ENCODE results near the gene SIRPA.

The SIRPA gene

DNA sequence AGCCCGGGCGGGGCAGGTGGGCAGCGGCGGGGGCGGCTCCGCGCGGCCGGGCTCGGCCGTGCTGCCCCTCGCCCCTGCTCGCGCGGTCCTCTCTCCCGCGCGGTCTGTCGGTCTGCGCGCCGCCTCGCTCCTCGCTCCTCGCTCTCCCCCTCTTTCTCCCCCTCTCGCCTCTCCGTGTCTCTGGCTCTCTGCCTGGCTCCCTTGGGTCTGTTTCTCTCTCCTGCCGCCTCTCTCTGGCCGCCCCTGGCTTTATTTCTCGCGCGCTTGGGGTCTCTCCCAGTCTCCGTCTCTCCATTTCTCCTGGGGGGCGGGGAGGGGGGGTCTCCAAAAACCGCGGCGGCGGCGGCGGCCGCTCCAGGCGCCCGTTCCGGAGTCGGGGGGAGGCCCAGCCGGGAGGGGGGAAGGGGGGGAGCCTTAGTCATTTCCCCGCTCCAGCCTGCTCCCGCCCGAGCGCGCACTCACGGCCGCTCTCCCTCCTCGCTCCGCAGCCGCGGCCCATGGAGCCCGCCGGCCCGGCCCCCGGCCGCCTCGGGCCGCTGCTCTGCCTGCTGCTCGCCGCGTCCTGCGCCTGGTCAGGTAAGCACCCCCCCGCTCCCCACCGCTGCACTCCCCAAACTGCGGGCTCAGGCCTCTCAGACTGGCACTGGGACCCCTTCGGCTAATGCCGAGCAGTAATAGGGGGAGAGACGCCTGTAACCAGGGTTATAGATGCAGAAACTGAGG is at the start of gene SIRPA:
Gene SIRPA, plus strand, starts transcription at position 457 of the 723 bp plus-strand sequence. Its CDS starts 41 bp downstream, at position 498.
- no peak for DNase-seq

DNA sequence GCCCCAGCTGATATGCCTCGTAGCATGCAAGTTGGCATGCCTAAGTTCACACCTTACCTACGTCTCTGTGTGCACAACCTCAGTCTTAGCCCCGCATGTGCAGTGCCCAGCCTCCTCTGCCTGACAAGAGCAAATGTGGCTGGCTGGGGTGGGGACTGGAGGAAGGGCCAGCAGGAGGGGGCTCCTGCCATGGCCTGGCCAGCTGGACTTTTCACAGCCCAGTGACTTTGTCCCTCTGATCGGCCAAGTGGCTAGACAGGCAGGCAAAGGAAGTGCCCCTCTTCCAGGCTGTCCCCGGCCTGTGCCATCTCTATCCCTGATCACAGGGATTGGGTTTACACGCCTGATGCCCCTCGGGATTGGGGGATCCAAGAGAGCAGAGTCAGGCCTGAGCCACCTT is 49.5 kb upstream of the SIRPA start:
- no peak for DNase-seq

DNA sequence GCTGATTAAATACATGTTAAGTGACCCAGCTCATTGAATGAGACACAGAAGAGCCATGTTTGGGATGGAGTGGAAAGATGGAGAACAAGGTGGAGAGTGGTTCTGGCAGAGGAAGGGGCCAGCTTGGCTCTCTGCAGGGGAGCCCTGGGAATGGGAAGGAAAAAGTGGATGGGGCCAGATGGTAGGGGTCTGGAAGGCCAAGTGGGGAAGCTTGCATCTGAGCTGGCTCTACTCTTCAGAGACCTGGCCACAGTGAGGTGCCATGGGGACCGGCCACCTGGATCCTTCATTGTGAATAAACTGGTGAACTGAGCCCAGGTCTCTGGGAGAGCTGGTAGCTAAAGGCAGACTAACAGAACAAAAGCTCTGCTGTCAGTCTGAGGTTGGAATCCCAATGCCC is 48.9 kb upstream of the SIRPA start:
- no peak for DNase-seq

DNA sequence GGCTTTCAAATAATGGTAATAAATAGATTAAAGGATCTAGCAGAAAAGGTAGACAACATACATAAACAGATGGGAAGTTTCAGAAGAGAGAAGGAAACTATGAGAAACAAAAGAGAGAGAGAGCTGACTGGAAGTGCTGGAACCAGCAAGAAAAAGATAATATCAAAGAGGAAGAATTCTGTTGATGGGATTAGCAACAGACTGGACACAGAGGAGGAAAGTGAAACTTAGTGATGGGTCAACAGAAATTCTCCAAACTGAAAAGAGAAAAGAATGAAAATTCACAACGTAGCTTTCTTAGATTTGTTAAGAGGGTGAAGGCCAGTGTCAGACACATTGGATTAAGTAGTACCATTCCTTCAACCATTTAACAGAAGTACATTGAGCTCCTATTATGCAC is 48.3 kb upstream of the SIRPA start:
- no peak for DNase-seq

DNA sequence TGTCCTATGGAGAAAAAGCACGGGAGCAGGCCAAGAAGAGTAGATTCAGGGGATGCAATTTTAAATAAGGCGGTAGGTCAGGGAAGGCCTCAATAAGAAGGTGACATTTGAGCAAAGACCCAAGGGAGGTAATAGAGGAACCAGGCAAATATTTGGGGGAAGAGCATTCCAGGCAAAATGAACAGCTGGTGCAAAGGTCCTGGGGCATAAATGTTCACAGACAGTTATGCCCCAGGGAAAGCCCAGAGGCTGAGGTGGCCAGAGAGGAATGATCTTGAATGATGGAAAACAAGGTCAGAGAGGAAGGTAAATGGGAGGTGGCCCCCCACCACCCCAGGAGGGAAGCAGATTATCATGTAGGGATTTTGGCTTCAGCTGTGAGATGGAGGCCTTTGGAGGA is 47.4 kb upstream of the SIRPA start:
- DNase-seq, result no peak

DNA sequence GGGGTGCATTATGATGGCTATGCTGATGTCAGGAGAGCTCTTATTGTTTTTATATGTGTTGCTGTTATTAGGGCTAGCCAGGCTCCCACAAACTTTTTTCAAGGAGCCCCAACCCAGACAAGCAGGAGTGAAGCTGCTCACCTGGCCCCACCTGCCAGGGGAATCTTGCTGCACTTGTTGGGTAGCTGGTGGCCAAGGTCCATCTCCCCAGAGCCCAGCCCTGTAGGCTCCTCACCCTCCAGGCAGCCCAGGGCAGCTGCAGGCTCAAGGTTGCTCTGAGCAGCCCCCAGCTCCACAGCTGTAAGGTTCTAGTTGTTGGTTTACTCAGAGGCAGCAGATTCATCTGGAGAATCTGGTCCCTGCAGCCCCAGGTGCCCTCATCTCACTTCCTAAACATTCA is 46.8 kb upstream of the SIRPA start:
- no peak for DNase-seq

DNA sequence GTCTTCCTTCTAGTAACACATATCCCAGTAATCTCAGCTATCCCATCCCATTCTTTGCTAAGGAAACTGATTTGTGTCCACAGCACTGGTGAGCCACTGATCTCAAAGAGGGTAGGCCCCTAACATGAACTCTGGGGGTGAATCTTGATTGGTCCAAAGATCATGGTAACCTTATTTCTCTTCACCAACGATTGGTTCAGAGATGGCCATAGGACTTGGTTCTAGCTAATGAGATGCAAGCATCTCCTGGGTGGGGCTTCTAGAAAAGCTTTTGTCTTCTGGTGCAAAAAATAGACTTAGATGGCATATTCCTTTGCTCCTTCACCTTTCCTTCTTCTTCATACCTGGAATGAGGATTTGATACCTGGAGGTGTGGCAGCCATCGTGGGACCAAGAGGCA is 43.8 kb upstream of the SIRPA start:
- no peak for DNase-seq

DNA sequence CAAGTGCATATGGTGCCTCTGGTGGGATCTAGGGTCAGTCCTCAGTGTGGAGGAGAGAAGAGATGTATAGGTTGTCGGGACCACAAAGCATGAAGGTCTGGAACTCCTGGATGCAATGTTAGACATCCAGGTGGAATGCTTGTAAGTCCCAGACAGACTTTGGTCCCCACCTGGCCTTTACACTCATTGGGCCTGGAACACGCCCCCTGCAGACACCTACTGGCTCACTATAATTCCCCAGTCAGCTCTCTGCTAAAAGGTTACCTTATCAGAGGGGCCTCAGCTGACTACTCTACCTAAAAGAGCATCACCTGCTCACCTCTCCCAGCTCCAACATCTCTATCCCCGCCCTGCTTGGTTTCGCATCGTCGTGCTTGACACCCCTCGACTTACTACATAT is 41.7 kb upstream of the SIRPA start:
- no peak for DNase-seq

DNA sequence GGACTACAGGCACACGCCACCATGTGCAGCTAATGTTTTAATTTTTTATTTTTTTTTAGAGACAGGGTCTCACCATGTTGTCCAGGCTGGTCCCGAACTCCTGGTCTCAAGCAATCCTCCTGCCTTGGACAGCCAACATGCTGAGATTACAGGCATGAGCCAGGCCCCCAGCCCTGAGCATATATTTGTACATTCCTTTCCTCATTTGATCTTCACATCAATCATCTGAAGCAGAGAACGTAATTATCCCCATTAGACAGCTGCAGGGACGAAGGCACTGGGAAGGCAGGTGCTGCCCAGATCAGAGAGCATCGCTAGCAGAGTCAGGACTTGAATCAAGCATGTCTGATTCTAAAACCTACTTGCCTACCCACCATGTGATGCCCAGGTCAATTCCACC is 41.0 kb upstream of the SIRPA start:
- DNase-seq, result no peak

DNA sequence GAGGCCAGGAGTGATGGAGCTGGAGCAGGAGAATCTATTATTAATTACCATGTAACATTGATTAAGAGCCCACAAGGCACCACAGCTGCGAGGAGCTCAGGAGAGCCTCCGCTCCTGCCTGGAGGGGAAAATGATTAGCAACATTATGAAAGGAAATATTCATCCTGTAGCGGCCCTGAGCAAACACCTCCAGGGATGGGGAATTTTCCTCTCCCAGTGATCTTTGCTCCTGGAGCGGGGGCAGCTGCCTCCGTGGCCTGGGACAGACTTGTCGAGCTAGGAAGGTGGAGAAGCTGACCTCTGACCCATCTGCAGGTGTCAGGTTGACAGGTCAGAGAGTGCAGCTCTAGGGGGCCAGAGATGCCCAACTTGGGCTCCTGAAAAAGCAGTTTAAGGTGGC is 40.1 kb upstream of the SIRPA start:
- no peak for DNase-seq

DNA sequence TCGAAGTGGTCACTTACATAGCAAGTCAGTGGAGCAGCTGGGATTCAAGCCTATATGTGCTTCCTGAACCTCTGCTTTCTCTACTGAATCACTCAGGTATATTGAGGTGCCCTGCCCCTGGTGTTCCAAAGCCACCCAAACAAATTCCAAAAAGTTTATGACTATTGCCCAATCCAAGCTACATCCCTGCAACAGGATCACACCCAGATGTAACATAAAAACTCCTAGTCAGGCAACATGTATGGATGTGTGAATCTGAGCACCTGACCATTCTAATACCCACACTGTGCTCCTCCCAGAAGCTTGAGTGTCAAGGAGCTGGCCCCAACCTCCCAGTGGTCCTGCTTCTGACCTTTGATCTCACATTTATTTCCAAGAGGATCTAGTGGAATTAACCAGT is 39.5 kb upstream of the SIRPA start:
- no peak for DNase-seq

DNA sequence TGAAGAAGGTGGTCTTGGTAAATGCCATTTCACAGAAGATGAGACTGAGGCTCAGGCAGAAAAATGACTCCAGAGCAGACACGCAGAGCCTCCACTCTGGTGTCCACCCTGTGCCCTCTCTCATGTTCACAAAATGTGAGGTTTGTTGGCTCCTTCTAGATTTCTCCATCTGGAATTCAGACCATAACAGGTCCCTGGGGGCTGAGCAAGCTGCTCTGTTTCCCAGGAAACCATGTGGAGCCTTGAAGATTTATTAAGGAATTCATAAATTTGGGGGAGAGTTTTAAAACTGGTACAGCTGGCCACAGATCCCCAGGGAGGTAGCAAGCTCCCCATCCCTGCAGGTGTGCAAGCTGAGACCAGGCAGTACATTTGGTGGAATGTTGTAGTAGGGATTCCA is 38.8 kb upstream of the SIRPA start:
- no peak for DNase-seq

DNA sequence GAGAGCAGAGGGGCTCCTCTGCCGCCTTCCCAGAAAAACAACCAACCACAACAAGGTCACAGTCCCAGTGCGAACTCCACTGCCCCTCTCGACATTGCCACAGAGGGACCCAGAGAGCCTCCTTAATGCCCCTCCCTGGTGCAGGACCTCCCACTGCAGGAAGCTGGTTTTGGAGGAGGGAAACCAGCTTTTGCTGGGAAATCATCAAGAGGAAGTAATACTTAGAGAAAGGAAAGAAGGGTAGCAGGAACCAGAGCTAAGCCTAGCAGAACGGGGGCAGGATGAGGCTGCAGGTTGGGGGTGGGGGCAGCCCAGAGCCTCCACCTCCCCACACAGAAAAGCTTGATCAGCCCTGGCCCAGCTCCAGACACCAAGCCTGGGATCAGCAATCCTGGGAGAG is 37.7 kb upstream of the SIRPA start:
- no peak for DNase-seq

DNA sequence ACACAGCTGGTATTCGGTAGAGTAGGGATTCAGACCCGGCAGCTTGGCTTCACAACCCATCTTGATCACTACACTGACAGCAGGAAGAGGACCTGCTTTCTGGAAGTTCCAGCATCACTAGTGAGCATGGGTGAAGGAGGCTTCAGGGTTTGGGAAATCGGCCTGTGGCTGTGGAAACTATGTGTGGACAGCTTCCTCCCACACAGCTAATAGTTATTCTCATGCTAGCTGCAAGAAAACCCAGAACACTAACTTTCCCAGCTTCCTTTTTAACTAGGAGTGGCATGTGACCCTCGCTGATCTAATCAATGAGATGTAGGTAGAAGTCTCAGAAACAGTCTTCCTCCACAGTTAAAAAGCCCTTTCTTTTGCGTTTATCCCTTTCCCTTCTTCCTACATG is 36.3 kb upstream of the SIRPA start:
- DNase-seq, result no peak

DNA sequence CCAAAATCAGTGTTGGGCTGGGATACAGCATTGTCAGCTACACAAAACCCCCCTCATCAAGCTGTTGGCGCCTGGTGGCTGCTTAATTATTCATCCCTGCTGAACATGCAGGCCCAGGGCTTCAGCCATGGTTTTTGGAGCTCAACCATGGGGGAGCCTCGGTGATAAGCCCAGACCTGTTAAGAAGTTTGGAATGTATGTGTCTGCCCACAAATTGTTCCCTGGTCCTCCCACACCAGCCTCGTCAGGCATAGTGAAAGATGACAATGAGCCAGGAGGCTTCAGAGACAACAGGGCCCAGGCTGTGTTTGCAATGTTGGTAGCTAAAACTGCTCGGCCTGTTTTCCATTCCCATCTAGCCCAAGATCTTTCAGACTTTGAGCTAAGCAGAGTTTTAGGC is 34.8 kb upstream of the SIRPA start:
- no peak for DNase-seq

DNA sequence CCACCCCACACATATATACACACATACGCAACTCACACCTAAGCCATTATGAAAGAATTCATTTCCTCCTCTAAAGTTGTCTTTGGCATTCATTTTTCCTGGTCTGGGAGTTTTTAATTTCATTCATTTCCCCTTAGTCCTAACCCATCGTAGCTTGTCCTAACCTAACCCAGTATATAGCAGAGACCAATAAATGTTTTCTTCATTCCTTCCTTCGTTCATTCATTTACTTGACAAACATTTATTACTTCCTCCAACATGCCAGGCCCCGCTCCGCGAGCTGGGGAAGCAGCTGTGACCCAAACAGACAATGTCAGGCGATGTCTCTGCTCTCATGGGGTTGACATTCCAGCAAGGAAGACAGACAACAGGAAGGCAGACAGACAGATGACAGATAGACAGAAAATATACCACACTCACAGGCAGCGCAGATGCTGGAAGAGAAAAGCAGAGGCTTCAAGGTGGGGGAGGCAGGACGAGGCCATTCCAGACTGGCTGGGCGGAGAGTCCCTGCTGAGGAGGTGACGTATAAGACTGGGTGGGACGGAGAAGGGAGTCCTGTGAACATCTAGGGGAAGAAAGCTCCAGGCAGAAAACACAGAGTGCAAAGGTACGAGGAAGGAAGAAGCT is 33.7 kb upstream of the SIRPA start:
- no peak for DNase-seq

DNA sequence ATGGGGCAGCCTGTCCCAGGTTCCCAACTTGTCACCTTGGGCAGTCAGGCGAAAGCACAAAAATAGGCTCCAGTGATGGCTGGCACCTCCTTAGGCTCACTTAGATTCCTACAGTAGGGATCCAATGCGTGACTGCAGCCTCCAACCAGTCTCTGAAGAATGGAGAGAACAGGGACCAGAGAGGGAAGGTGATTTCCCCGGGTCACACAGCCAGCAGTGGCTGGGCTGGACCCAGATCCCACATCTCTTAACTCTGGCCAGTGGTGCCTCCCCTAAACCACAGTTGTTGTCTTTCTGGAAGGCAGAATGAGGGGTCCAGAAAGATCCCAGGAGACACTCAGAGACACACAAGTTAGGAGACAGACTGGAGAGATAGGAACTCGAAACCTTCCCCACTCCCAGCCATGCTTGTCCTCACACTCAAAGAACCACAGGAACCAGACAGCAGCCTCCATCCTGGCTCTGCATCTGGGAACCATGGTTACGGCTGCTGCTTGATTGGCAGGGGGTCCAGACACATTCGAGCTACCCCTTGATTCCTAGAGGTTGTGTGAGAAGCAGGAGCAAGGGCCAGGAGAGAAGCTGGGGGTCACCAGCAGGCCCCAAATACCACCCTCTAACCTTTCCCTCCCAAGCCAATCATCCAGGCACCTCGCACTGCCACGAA is 33.1 kb upstream of the SIRPA start:
- no peak for DNase-seq

DNA sequence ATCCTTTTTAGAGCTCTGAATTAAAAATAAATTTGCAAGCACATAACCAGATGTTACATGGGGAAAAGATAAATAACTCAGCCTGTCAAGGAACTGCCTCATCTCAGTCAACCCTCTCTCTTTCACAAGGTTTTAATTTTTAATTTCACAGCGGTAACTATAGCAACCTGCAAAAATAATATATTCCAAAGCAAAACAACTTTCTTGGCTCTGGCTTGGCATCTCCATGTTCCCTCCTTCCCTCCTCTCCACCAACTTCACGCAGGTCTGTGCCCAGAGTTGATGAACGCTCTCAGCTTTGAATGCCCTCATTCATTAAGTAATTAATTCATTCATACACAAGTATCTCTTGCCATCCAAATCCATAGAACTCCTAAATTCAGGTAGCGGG is 32.5 kb upstream of the SIRPA start:
- DNase-seq, result no peak

DNA sequence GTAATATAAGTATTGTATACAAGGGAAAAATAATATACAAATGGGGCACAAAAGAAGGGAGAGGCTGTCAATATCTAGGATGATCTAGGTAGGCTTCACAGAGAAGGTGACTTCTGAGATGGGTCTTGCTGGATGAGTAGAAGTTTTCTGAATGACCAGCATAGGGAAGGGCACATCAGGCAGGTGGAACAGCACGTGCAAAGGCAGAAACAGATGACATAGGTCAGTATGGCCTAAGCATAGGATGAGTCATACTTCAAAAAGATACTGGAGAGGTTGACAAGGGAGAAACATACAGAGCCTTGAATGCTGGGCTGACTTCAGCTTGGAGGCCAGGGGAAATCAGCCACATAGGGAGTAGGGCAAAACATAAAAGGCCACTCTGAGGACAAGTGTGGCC is 31.9 kb upstream of the SIRPA start:
- no peak for DNase-seq

DNA sequence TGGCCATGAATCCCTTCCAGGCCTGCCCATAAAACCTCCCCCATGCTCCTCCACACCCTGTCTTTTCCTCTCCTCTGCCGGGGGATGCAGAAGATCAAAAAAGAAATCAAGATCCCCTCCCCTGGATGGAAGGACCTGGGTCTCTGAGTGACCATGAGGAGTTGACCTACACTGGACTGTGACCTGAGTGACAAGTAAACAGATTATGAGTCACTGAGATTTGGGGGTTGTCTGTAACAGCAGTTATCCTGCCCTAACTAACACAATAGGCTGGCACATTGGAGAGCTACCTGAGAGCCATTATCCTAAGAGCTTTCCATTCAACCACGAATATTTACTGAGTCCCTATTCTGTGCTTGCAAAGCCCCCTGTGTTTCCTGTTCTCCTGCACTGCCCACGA is 28.4 kb upstream of the SIRPA start:
- DNase-seq, result no peak

DNA sequence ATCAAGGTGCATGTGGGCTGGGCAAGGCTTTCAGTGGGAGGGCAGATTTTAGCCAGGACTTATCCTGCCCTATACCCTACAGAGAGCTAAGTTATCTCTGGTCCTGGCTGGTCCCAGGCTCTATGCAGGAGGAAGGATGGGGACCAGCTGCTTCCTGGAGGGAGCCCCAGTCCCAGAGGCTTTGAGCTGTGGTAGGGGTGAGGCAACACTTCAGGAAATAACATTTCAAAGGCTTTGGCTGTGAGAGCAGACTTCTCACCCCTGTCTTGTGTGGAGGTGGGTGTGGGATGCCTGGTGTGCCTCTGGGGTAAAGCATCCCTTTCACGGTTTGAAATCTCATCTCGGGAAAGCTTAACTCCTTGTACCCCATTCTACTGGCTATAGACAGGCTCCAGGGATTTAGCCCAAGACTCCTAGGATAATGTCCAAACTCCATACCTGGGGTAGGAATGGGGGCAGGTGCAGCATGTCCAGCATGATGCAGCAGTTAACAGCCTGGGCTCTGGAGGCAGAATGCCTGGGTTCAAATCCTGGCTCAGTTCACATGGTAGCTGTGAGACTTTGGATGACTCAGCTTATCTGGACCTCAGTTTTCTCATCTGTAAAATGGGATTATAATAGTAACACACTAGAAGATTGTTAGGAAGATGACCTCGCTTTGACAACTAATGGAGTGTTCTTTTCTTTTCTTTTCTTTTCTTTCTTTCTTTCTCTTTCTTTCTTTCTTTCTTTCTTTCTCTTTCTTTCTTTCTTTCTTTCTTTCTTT is 27.5 kb upstream of the SIRPA start:
- DNase-seq, result no peak

DNA sequence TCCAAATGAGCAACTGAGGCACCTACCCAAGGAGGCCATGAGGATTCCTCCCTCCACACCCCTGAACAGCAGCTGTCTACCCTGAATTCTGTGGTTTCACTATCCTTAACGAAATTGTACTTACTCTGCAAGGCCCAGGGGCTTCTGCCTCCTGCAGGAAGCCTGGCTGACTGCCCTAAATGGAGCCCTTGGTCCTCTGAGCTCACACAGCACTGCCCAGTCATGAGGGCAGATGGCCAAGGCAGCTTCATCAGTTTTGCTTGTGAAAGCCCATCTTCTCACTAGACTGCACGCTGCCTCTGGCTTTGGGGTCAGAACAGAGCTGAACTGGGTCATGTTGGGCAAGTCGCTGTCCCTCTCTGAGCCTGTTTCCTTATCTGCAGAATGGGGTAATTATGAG is 26.4 kb upstream of the SIRPA start:
- no peak for DNase-seq

DNA sequence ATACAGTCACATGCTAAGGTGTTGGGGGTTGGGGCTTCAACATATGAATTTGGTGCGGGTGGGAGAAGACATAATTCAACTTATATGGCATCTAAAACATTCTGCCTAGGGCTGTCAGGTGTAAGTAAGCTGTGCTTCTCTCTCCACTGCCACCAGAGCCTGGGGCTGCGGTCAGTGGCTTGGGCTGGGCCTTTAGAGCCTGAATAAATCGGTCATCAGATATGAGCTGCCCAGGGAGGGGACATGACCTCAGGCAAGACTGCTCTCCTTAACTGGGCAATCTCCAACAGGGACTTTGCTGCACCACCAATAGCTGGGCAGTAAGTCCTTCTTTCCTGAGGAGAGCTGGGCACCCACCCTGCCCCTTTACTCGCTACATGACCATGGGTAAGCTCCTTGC is 24.9 kb upstream of the SIRPA start:
- DNase-seq, result no peak

All from SIG-M5 (cell line).